Body of pancreas (tissue), 4 donors: ENCODE results near the gene DPH1. TPM values are rescaled to one million over a fixed set of nuclear protein-coding genes. Genes with fewer than 3 reads are reported as not detected.
A peak's percentile ranks its signal among the peaks of the same experiment; 100 is the strongest.

Source experiments
- ATAC-seq: fragments of 150-250 bp; one replicate; pipeline ENCODE4 v1.9.1; 2016
- DNase-seq, 4 donors: peaks; one replicate each; pipeline ENCODE4 v3.0.0-alpha.2; 2019
- H3K27ac ChIP-seq, 4 donors: fragments of 200-600 bp; sonication (generic); 1 replicate in 3 of 4; 2 replicates in 1 of 4; pipeline versions ENCODE4 v1.5.1 to v1.6.1; 2016 to 2019; ENCODE audit warnings: mild to moderate bottlenecking in 1 of 4, mixed read lengths in 1 of 4, moderate library complexity in 1 of 4
- H3K27me3 ChIP-seq, 2 donors: fragments of 200-600 bp; sonication (generic); one replicate each; pipeline ENCODE4 v1.6.0; 2016; ENCODE audit warnings: mild to moderate bottlenecking in 1 of 2
- H3K36me3 ChIP-seq, 2 donors: fragments of 200-600 bp; sonication (generic); replicated peaks in 1 of 2; 2 replicates each; pipeline ENCODE4 v1.5.1; 2016; ENCODE audit warnings: low read depth in 2 of 2; ENCODE audit not compliant: insufficient read depth in 1 of 2
- H3K4me1 ChIP-seq: fragments of 200-600 bp; sonication (generic); one replicate; pipeline ENCODE4 v1.6.0; 2016
- H3K4me3 ChIP-seq, 2 donors: fragments of 200-600 bp; sonication (generic); 1 replicate in 1 of 2; 2 replicates in 1 of 2; pipeline ENCODE4 v1.5.1; 2016 to 2019
- H3K9me3 ChIP-seq, 3 donors: fragments of 200-600 bp; sonication (generic); 1 replicate in 2 of 3; 2 replicates in 1 of 3; pipeline ENCODE4 v1.5.1; 2016
- POLR2A ChIP-seq, 3 donors: fragments of 450-650 bp; IDR thresholded peaks; one replicate each; pipeline ENCODE4 v1.6.1; 2016; ENCODE audit warnings: antibody characterized with exemption in 3 of 3, mild to moderate bottlenecking in 2 of 3
- WGBS, 2 donors: methylation state at CpG; one replicate each; pipeline ENCODE4 v1.1.5; 2017; 5-methylcytosine and 5-hydroxymethylcytosine counted together
- intact Hi-C: fragments of 100-400 bp; cut with DNase I; formaldehyde crosslinking; loops from one replicate; pipeline ENCODE4 v1.15.1; 2023
- total RNA-seq, 2 donors: library from RNA; depleted of rRNA; stranded (reverse); fragments of >200 nt; gene quantifications; one replicate each; pipeline ENCODE4 v1.1.0, GENCODE V29; 2016
- TF ChIP-seq, protein P1 (sequence below), 7 experiments: fragments of 450-650 bp in 4 of 7; fragments of 200-600 bp in 3 of 7; sonication (generic) in 3 of 7; IDR thresholded peaks; one replicate each; pipeline ENCODE4 v1.5.1; 2016 to 2019; ENCODE audit warnings: antibody characterized with exemption in 7 of 7

The DPH1 gene
- total RNA-seq, 2 donors from 2014 or later: 34.8 to 77.8 TPM

DNA sequence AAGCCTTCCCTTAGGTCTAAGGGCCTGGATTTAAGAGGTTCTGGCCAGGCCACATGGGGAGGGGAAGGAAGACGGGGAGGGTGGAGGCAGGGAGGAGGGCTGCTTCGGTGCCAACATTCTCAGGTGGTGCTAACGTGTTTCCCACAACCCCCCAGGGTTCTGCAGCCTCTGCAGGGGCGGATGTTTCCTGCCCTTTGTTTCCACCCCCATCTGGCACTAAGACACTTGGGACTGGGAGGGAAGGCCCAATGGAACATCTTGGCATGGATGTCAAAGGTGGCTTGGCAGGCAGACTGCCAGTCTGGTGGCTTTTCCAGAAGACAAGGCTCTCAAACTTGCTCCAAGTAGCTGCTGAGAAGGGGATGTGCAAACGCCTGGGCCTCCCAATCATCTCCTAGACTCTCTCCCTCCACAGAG, 37.7 kb downstream of the DPH1 start:
- DNase-seq: no peak
- Histone ChIP-seq H3K9me3 (no peaks in the 10 kb centered on the region), H3K4me3 (no peak overlapping the region), H3K27ac (peak overlapping the region in 2 of 4 donors; percentile 40 to 47), H3K4me1 (peaks cover 13% of the 10 kb centered on the region), H3K36me3 (peaks cover 0 to 4% of the 10 kb centered on the region in 2 donors), H3K27me3 (no peaks in the 10 kb centered on the region)
- intact Hi-C loops: no loop called here
- ATAC-seq: no peak
- TF ChIP-seq, protein P1, sequence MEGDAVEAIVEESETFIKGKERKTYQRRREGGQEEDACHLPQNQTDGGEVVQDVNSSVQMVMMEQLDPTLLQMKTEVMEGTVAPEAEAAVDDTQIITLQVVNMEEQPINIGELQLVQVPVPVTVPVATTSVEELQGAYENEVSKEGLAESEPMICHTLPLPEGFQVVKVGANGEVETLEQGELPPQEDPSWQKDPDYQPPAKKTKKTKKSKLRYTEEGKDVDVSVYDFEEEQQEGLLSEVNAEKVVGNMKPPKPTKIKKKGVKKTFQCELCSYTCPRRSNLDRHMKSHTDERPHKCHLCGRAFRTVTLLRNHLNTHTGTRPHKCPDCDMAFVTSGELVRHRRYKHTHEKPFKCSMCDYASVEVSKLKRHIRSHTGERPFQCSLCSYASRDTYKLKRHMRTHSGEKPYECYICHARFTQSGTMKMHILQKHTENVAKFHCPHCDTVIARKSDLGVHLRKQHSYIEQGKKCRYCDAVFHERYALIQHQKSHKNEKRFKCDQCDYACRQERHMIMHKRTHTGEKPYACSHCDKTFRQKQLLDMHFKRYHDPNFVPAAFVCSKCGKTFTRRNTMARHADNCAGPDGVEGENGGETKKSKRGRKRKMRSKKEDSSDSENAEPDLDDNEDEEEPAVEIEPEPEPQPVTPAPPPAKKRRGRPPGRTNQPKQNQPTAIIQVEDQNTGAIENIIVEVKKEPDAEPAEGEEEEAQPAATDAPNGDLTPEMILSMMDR (IDR thresholded peaks at IDR 0.05): no peak
- no peak for TF ChIP-seq POLR2A (IDR thresholded peaks at IDR 0.05)
- WGBS, 2 donors: 52 to 72% methylated on average over 5 of the region's 5 CpGs

DNA sequence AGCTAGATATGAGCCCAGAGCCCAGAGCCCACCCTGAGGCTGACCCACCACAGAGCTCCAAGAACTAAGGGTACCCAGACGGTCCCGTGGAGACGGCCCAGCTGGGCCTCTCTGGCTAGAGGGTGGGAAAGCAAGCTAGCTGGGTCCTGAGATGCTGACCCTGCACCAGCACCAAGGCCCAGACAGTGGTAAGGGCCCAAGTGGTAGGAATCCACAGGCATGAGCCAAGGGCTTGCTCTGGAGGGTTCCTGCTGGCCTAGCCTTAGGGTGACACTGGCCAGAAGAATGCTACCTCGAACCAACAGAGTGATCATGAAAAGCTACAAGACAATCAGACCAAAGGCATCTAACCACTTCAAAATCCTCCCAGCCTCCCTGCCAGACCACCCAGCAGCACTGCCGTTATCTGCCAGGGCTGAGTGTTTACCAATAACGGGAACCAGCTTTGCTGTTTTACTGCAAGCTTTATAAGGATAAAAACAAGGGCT, 38.1 kb downstream of the DPH1 start:
- H3K36me3 ChIP-seq: peaks cover 0 to 4% of the 10 kb centered on the region in 2 donors
- intact Hi-C loops: no loop called here
- 77 to 91% methylated on average over 4 to 6 of the region's 6 CpGs for WGBS, 2 donors

DNA sequence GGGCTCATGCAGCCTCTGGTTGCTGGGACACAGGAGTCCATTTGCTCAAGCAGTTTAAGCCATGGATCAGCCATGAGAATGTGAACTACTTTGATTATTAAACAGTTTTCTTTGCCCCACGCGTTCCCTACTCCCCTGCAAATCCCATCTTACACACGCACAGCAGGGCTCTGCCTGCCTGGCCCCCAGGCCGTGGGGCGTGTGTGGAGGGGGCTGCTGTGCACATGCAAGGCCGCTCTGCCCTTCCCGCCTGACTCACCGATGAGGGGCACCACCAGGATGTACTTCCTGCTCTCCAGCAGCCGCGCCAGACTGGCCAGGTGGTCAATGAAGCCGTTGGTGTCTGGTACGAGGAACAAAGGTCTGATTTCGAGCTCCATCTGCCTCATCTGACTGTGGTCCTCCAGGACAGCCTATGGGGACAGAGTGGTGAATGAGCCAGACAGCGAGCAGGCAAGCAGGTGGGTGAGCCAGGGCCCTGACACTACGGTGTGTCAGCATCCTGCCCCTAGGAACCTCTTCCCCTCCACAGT, 38.6 kb downstream of the DPH1 start:
- TF ChIP-seq, protein P1 (IDR thresholded peaks at IDR 0.05): no peak
- TF ChIP-seq POLR2A (IDR thresholded peaks at IDR 0.05): no peak
- Histone ChIP-seq H3K4me1 (peaks cover 13% of the 10 kb centered on the region), H3K4me3 (no peak overlapping the region), H3K27me3 (no peaks in the 10 kb centered on the region), H3K9me3 (no peaks in the 10 kb centered on the region), H3K36me3 (peaks cover 0 to 4% of the 10 kb centered on the region in 2 donors), H3K27ac (peak overlapping the region in 3 of 4 donors; percentile 10 to 47 (median 40))
- ATAC-seq (no peak), DNase-seq (no peak)
- intact Hi-C loops: no loop called here
- WGBS, 2 donors: 69 to 76% methylated on average over 10 to 15 of the region's 15 CpGs

More for the DNA sequence above, 38.1 kb downstream of the DPH1 start:
- H3K27ac ChIP-seq: peak overlapping the region in 2 of 4 donors; percentile 40 to 47
- DNase-seq (no peak), ATAC-seq (no peak)
- no peak overlapping the region for H3K4me3 ChIP-seq
- H3K27me3 ChIP-seq: no peaks in the 10 kb centered on the region
- H3K4me1 ChIP-seq: peaks cover 13% of the 10 kb centered on the region
- TF ChIP-seq, protein P1 (IDR thresholded peaks at IDR 0.05): no peak
- no peak for TF ChIP-seq POLR2A (IDR thresholded peaks at IDR 0.05)
- H3K9me3 ChIP-seq: no peaks in the 10 kb centered on the region

DNA sequence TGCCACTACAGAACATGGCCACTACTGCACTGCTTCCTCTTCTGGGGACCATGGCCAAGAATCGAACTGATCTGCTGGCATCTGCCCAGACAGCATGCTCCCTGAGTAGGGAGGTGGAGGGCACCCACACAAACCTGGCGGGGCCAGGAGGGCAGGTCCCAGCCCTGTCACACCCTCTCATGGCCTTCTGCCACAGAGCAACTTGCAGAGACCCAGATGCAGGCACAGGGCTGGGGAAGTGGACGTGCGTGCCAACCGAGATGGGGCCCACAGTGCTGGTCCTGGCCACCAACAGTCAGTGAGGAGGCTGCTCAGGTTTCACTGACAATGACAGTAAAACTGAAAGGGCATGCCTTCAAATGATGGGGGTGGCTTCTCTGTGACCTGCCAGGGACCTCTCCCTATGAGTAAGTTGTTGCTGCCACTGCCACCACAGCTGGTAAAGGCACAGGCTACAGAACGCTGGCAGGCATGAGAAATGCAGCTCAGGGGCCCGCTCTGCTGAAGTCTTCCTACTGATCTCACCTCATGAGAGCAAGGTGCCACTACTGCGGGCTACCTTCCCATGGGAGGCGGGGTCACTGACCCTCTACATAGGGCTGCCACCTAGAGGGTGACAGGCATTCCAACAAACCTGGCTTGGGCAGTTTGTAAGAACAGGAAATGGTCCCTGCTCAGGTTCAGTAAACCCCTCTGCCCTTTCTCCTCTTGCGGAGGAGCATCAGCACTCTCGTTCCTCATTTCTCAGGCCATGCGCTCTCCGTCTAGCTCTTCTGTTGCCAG, 40.5 kb downstream of the DPH1 start:
- Histone ChIP-seq H3K9me3 (no peaks in the 10 kb centered on the region), H3K4me1 (peaks cover 13% of the 10 kb centered on the region), H3K36me3 (no peaks in the 10 kb centered on the region), H3K27me3 (no peaks in the 10 kb centered on the region), H3K4me3 (no peak overlapping the region), H3K27ac (peak overlapping the region in 2 of 4 donors; percentile 42 to 55)
- ATAC-seq (peak; percentile 22), DNase-seq (peak in 3 of 4 donors; percentile 47 to 71 (median 57))
- intact Hi-C loops: no loop called here
- no peak for TF ChIP-seq POLR2A (IDR thresholded peaks at IDR 0.05)
- TF ChIP-seq, protein P1 (IDR thresholded peaks at IDR 0.05): no peak
- 76 to 81% methylated on average over 9 to 13 of the region's 13 CpGs for WGBS, 2 donors
